GM13977 (cell line): Measurements from ENCODE around the gene CALHM1.

Experiments
- DNase-seq: peaks from one replicate; pipeline ENCODE4 v3.0.0; 2012; ENCODE audit warnings: low spot score
- CTCF ChIP-seq: IDR thresholded peaks from 2 replicates; pipeline ENCODE4 v1.5.1; 2012; ENCODE audit warnings: mild to moderate bottlenecking, control low read depth; ENCODE audit not compliant: insufficient read depth; ENCODE audit errors: extremely low read depth, missing control alignments
- in situ Hi-C: fragments of 300-500 bp; cut with MboI; formaldehyde crosslinking; loops from one replicate; pipeline ENCODE4 v1.12.0; 2022; ENCODE audit warnings: low sequenced_read_pairs, low pct_unique_long_range_greater_than_20kb, mixed read lengths, inconsistent platforms; ENCODE audit not compliant: unreplicated experiment

The CALHM1 gene

GRCh38 chr10:103481974-103482531, 23.4 kb upstream of the CALHM1 start:
- in situ Hi-C loops: loop anchor here (25.0 kb wide), 1 partner anchor 645 kb away; the partner anchor contains the start of gene CYP17A1
- DNase-seq: peak; percentile 84
- peak; percentile 63 for TF ChIP-seq CTCF

- no peak for DNase-seq
- no peak for TF ChIP-seq CTCF
- in situ Hi-C loops: loop anchor here (25.0 kb wide), 1 partner anchor 643 kb away; the partner anchor contains the start of gene CYP17A1
These were observed 21.8 kb upstream of the CALHM1 start for GRCh38 chr10:103480521-103480920.

DNA sequence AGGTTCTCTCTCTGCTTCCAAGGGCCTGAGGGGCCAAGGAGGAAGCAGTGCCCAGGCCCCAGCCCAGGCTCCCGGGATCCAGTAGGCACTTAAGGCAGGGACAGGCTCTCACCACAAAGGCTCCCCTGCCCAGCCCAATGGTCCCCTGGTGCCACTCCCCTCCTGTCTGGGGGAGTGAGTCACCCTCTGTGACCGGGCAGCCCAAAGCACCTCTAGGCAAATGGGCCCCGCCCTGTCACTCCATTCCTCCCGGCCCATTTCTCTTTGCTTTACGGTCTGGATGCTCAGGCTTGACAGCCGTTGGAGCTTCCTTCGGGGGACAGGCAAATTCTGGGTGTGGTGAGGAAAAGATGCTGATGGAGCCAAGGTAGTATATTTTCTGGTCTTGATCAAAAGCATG, 20.4 kb upstream of the CALHM1 start, which contains the start of gene CALHM3:
TSS of gene CALHM3 (minus strand) at position 106 of the 400 bp plus-strand sequence. CDS start 208 bp downstream, outside the sequence.
- in situ Hi-C loops: loop anchor here (5.0 to 25.0 kb wide), 2 partner anchors 67 to 642 kb away; partner anchors contain the start of gene CYP17A1
- TF ChIP-seq CTCF: no peak
- DNase-seq: no peak

DNA sequence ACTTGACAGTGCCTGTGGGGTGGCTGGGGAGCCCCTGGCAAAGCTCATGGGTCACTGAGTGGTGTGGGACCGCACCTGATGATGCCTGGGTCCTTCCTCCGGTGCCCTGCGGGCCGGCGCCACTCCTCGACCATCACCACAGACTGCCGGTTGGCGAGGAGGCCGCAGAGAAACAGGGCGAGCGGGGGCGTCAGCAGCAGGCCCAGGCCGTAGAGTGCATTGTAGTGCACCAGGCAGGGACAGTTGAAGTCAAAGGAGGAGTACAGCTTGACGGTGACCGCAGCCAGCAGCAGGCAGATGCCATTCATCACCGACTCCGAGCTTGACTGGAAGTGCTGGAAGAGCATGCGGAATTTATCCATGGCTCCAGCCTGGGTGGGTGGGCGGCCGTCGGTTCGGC, 20.0 kb upstream of the CALHM1 start:
- no peak for TF ChIP-seq CTCF
- in situ Hi-C loops: loop anchor here (5.0 to 25.0 kb wide), 2 partner anchors 66 to 641 kb away; partner anchors contain the start of gene CYP17A1
- no peak for DNase-seq

GRCh38 chr10:103476046-103476768, 17.5 kb upstream of the CALHM1 start:
- in situ Hi-C loops: loop anchor here (5.0 to 25.0 kb wide), 2 partner anchors 64 to 639 kb away; partner anchors contain the start of gene CYP17A1
- DNase-seq: no peak
- TF ChIP-seq CTCF: peak; percentile 63

GRCh38 chr10:103475437-103475836, 16.7 kb upstream of the CALHM1 start:
- in situ Hi-C loops: loop anchor here (5.0 to 25.0 kb wide), 2 partner anchors 63 to 638 kb away; partner anchors contain the start of gene CYP17A1
- no peak for TF ChIP-seq CTCF
- no peak for DNase-seq
